Kidney (tissue), 14 donors: Measurements from ENCODE around the gene FGGY. TPM values are rescaled to one million over a fixed set of nuclear protein-coding genes. Genes with fewer than 3 reads are reported as not detected.

Source experiments
- DNase-seq, 5 donors: peaks; one replicate each; pipeline ENCODE4 v3.0.0-alpha.2; 2013 to 2020
- FAIRE-seq: peaks from 2 replicates; lab custom pipeline; 2012; peaks lifted over from hg19 to GRCh38; lab: Jason Lieb, UNC
- H3K27ac ChIP-seq, 2 donors: one replicate each; pipeline ENCODE4 v1.7.0; 2013; ENCODE audit warnings: low read depth in 2 of 2, low read length in 2 of 2, inconsistent platforms in 1 of 2
- H3K27me3 ChIP-seq: one replicate; pipeline ENCODE4 v1.7.1; 2013; ENCODE audit warnings: low read length, inconsistent platforms; ENCODE audit not compliant: control insufficient read depth, insufficient read depth
- H3K36me3 ChIP-seq, 3 donors: one replicate each; pipeline versions ENCODE4 v1.7.0 to v1.7.1; 2013; ENCODE audit warnings: low read length in 3 of 3, control low read depth in 1 of 3, inconsistent platforms in 1 of 3; ENCODE audit not compliant: insufficient read depth in 3 of 3, control insufficient read depth in 2 of 3
- H3K4me1 ChIP-seq, 3 donors: one replicate each; pipeline versions ENCODE4 v1.7.0 to v1.7.1; 2013; ENCODE audit warnings: low read length in 3 of 3, inconsistent platforms in 1 of 3, low read depth in 1 of 3; ENCODE audit not compliant: control insufficient read depth in 2 of 3, insufficient read depth in 2 of 3
- H3K4me3 ChIP-seq, 3 donors: one replicate each; pipeline versions ENCODE4 v1.7.0 to v1.8.1; 2013; ENCODE audit warnings: low read length in 3 of 3, control low read depth in 1 of 3, inconsistent platforms in 1 of 3
- H3K9ac ChIP-seq, 3 donors: one replicate each; pipeline versions ENCODE4 v1.7.0 to v1.7.1; 2013; ENCODE audit warnings: low read length in 3 of 3, control low read depth in 1 of 3, inconsistent platforms in 1 of 3
- H3K9me3 ChIP-seq, 3 donors: one replicate each; pipeline versions ENCODE4 v1.7.0 to v1.7.1; 2013; ENCODE audit warnings: low read length in 3 of 3, control low read depth in 1 of 3, inconsistent platforms in 1 of 3; ENCODE audit not compliant: control insufficient read depth in 2 of 3, insufficient read depth in 1 of 3
- intact Hi-C: fragments of 100-400 bp; cut with DNase I; formaldehyde crosslinking; loops from one replicate; pipeline ENCODE4 v1.11.1; 2022
- polyA plus RNA-seq: library from polyadenylated mRNA; stranded (reverse); fragments of 350-450 nt; fragmentation: Illumina TruSeq; extraction: RNeasy Lipid Tissue Mini Kit (QIAGEN cat#74804); gene quantifications from one replicate; pipeline ENCODE4 v1.2.3, GENCODE V29; 2014; ENCODE audit warnings: low read depth, low replicate concordance; ENCODE audit not compliant: insufficient read depth
- total RNA-seq: library from RNA; stranded (reverse); fragmentation: NEBNext Ultra II Directional; extraction: Animal tissue kit (Norgen Biotek cat#: 25700); gene quantifications from one replicate; pipeline ENCODE4 v1.2.1, GENCODE V29; 2021
- TF ChIP-seq, protein P1 (sequence below): IDR thresholded peaks from 3 replicates; pipeline ENCODE4 v1.5.1; 2012; ENCODE audit warnings: mild to moderate bottlenecking, moderate library complexity, borderline replicate concordance; ENCODE audit not compliant: insufficient read depth; ENCODE audit errors: extremely low read depth
- donor health status: control.
- donor health status: control.
- donor health status: control.
- donor health status: control.
- donor health status: control.
- donor health status: DM: yes; HTN: yes; CAD: no.
- donor health status: Normal renal cell carcinoma (clear cell type).

FGGY gene
- total and polyA plus RNA-seq, 2 donors from 2014 or later: 11.2 to 31.0 TPM

DNA sequence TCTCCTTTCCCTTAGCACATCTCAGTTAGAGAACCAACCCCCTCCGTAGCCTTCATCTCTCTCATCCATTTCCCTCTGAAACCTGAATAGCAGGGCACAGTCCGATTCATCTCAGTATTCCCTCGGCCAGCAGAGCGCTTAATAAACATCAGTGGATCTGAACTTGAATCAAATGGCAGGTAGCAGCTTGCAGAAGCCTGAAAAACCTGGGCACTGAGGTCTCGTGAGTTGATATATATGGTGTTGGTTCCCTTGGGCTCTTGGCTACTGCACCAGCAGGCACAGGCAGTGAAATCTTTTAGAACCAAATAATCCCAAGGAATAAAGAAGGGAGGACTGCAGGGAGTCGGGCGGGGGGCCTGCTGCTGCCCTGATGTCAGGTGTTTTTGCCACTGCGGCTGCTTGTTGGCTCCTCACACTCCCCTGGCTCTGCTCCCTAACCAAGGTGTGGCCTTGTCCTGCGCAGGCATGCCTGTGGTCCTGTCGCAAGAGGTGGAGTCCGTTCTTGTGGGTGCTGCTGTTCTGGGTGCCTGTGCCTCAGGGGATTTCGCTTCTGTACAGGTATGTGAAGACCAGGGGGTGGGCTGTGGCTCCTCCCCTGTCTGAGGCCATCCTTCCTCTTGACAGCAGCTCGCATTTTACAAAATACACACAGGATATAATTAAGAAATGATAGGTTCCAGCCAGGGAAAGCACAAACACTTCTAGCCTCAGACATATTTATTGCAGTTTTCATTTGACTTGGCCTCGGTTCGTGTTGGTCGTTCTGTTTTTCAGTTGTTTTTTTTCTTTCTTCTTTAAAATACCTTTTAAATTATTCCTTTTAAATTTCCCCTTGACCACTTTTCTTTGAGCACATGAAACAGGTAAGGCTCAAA is 376.9 kb downstream of the FGGY start:
- DNase-seq (no peak), FAIRE-seq (no peak)
- H3K9me3 ChIP-seq: no peaks in the 10 kb centered on the region
- intact Hi-C loops: no loop called here
- no peak overlapping the region for H3K27ac ChIP-seq
- no peak overlapping the region for H3K9ac ChIP-seq
- H3K27me3 ChIP-seq: no peaks in the 10 kb centered on the region
- H3K4me1 ChIP-seq: peaks cover 0 to 7% (median 5%) of the 10 kb centered on the region in 3 donors
- H3K36me3 ChIP-seq: no peaks in the 10 kb centered on the region
- no peak overlapping the region for H3K4me3 ChIP-seq
- TF ChIP-seq, protein P1, sequence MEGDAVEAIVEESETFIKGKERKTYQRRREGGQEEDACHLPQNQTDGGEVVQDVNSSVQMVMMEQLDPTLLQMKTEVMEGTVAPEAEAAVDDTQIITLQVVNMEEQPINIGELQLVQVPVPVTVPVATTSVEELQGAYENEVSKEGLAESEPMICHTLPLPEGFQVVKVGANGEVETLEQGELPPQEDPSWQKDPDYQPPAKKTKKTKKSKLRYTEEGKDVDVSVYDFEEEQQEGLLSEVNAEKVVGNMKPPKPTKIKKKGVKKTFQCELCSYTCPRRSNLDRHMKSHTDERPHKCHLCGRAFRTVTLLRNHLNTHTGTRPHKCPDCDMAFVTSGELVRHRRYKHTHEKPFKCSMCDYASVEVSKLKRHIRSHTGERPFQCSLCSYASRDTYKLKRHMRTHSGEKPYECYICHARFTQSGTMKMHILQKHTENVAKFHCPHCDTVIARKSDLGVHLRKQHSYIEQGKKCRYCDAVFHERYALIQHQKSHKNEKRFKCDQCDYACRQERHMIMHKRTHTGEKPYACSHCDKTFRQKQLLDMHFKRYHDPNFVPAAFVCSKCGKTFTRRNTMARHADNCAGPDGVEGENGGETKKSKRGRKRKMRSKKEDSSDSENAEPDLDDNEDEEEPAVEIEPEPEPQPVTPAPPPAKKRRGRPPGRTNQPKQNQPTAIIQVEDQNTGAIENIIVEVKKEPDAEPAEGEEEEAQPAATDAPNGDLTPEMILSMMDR: no peak

DNA sequence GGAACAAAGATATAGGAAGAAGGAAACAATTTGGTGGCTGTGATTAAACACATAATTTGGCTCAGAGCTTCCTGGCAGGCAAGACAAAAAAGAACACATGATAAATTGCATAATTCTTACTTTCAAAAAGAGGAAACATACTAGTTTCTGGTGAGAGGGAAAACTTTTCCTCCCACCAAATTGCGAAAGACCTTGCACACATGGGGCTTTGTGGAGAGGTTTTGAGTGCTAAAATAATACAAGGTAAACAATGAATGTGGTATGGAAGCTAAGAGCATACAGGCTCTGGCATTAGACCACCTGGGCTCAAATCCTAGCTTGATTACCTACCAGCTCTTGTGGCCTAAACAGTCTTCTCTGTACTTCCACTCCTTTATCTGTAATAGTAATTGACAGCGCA is 377.7 kb downstream of the FGGY start:
- intact Hi-C loops: no loop called here
- Histone ChIP-seq H3K4me1 (peaks cover 0 to 5% (median 5%) of the 10 kb centered on the region in 3 donors), H3K9ac (no peak overlapping the region), H3K27me3 (no peaks in the 10 kb centered on the region), H3K27ac (no peak overlapping the region), H3K36me3 (no peaks in the 10 kb centered on the region), H3K4me3 (no peak overlapping the region), H3K9me3 (no peaks in the 10 kb centered on the region)
- FAIRE-seq (no peak), DNase-seq (no peak)
- TF ChIP-seq, protein P1: no peak

DNA sequence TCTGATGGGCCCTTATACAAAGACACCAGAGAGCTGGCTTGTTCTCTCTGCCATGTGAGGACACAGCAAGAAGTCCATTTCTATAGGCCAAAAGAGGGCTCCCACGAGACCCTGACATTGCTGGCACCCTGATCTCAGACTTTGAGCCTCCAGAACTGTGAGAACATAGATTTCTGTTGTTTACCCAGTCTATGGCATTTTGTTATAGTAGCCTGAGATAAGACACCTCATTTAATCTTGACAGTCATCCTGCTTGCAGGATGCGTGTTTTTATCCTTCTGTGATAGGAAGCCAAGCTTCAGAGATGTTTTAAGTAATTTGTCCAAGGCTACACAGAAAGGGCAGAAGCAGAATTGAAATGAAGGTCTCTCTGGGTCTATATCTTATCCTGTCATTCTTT is 379.0 kb downstream of the FGGY start:
- peaks cover 0 to 3% (median 3%) of the 10 kb centered on the region in 3 donors for H3K4me1 ChIP-seq
- no peaks in the 10 kb centered on the region for H3K9me3 ChIP-seq
- TF ChIP-seq, protein P1: no peak
- H3K9ac ChIP-seq: no peak overlapping the region
- H3K4me3 ChIP-seq: no peak overlapping the region
- DNase-seq (no peak), FAIRE-seq (no peak)
- no peaks in the 10 kb centered on the region for H3K36me3 ChIP-seq
- H3K27me3 ChIP-seq: no peaks in the 10 kb centered on the region
- H3K27ac ChIP-seq: no peak overlapping the region
- intact Hi-C loops: no loop called here
